ENCODE data around the gene C19orf47. TPM values are rescaled to one million over a fixed set of nuclear protein-coding genes. Genes with fewer than 3 reads are reported as not detected.

Gene C19orf47
- total and polyA plus RNA-seq, 2 donors (not counting 1 experiment from before 2014, with no cell fraction given): 5.1 to 9.1 TPM

DNA sequence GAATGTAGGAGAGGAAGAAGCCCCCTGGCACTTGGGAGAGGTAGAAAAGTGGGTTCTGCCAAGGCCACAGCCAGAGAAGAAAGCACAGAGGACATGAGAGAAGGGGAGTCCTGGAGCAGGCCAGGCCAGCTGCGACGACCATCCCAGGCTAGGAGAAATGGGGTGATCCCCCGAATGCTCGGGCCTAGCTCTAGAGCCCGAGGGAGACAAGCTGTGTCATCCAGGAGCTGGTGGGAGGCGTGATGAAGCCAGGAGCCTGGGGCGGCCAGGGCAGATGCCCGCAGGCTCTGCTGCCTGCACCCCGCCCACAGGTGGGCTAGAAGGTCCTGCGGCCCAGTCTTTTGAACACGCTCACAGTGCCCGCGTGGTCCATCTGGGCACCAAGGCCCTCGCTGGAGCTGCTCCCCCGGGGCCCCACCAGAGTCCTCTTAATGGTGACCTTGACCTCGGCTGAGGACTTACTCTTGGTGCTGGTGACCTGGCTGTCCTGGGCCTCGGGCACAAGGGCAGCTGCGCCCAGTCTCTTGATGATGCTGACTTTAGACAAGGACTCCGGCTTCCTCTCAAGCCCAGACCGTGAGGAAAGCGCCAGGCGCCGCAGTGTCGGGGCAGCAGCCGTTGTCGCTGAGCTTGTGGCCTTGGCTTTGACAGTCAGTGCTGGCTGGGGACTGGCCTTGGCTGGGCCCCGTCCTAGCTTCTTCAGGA is 26.5 kb downstream of the C19orf47 start:
- H3K27ac ChIP-seq (ENCODE audit: insufficient read depth, low read length): no peak overlapping the region
- H2AFZ ChIP-seq (ENCODE audit: low read length): no peak overlapping the region
- no peaks in the 10 kb centered on the region for H3K9me3 ChIP-seq (ENCODE audit: control insufficient read depth, insufficient read depth, low read depth, low read length)
- TF ChIP-seq EZH2 (IDR thresholded peaks at IDR 0.05; ENCODE audit: low read length, missing control alignments): no peak
- TF ChIP-seq, protein P1, sequence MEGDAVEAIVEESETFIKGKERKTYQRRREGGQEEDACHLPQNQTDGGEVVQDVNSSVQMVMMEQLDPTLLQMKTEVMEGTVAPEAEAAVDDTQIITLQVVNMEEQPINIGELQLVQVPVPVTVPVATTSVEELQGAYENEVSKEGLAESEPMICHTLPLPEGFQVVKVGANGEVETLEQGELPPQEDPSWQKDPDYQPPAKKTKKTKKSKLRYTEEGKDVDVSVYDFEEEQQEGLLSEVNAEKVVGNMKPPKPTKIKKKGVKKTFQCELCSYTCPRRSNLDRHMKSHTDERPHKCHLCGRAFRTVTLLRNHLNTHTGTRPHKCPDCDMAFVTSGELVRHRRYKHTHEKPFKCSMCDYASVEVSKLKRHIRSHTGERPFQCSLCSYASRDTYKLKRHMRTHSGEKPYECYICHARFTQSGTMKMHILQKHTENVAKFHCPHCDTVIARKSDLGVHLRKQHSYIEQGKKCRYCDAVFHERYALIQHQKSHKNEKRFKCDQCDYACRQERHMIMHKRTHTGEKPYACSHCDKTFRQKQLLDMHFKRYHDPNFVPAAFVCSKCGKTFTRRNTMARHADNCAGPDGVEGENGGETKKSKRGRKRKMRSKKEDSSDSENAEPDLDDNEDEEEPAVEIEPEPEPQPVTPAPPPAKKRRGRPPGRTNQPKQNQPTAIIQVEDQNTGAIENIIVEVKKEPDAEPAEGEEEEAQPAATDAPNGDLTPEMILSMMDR (conservative IDR thresholded peaks at IDR 0.05 in 1 of 2, IDR thresholded peaks at IDR 0.05 in 1 of 2; ENCODE audit: low read depth in 1 of 2, low read length in 2 of 2): no peak
- H3K4me1 ChIP-seq (ENCODE audit: control insufficient read depth, extremely low read depth, insufficient read depth, low read length): no peaks in the 10 kb centered on the region
- H3K4me2 ChIP-seq (ENCODE audit: extremely low read depth, insufficient read depth, low read length): no peak overlapping the region
- peaks cover 22% of the 10 kb centered on the region for H3K36me3 ChIP-seq (ENCODE audit: control insufficient read depth, insufficient read depth, low read length)
- H3K9ac ChIP-seq (ENCODE audit: insufficient read depth, low read length): no peak overlapping the region
- H4K20me1 ChIP-seq (ENCODE audit: control insufficient read depth, extremely low read depth, insufficient read depth, low read length): no peaks in the 10 kb centered on the region
- H3K27me3 ChIP-seq (ENCODE audit: control insufficient read depth, insufficient read depth, low read length): no peaks in the 10 kb centered on the region
- no peak for DNase-seq (ENCODE audit: low read depth in 2 of 2)
- H3K79me2 ChIP-seq (ENCODE audit: control insufficient read depth, insufficient read depth, low read length): no peaks in the 10 kb centered on the region
- no peak overlapping the region for H3K4me3 ChIP-seq (replicated peaks in 1 of 4; ENCODE audit: control extremely low read depth in 1 of 4, insufficient read depth in 1 of 4, low read depth in 3 of 4, low read length in 4 of 4)

DNA sequence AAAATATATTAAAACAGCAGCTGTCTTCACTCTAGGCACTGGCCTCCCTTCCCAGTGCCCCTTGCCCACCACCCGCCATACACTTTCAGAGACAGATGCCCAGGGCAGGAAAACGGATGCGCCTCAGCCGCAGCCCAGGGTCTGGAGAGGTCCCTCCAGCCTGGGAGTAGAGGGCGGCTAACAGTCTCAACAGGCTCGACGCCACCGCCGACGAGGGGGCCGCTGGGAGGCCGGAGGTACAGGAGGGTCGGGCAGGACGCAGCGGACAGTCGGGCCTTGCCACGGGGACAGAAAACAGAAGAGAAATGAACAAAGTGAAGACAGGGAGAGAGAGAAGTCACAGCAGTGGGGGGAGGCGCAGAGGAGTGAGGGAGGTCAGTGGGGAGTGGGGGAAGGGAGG is 27.1 kb downstream of the C19orf47 start:
- Histone ChIP-seq H2AFZ (ENCODE audit: low read length) (no peak overlapping the region), H3K36me3 (ENCODE audit: control insufficient read depth, insufficient read depth, low read length) (peaks cover 20% of the 10 kb centered on the region), H3K9me3 (ENCODE audit: control insufficient read depth, insufficient read depth, low read depth, low read length) (no peaks in the 10 kb centered on the region), H3K4me1 (ENCODE audit: control insufficient read depth, extremely low read depth, insufficient read depth, low read length) (no peaks in the 10 kb centered on the region), H4K20me1 (ENCODE audit: control insufficient read depth, extremely low read depth, insufficient read depth, low read length) (no peaks in the 10 kb centered on the region), H3K4me3 (replicated peaks in 1 of 4; ENCODE audit: control extremely low read depth in 1 of 4, insufficient read depth in 1 of 4, low read depth in 3 of 4, low read length in 4 of 4) (no peak overlapping the region), H3K9ac (ENCODE audit: insufficient read depth, low read length) (no peak overlapping the region), H3K27ac (ENCODE audit: insufficient read depth, low read length) (no peak overlapping the region), H3K4me2 (ENCODE audit: extremely low read depth, insufficient read depth, low read length) (no peak overlapping the region), H3K27me3 (ENCODE audit: control insufficient read depth, insufficient read depth, low read length) (no peaks in the 10 kb centered on the region), H3K79me2 (ENCODE audit: control insufficient read depth, insufficient read depth, low read length) (no peaks in the 10 kb centered on the region)
- DNase-seq (ENCODE audit: low read depth in 2 of 2): no peak
- TF ChIP-seq, protein P1 (conservative IDR thresholded peaks at IDR 0.05 in 1 of 2, IDR thresholded peaks at IDR 0.05 in 1 of 2; ENCODE audit: low read depth in 1 of 2, low read length in 2 of 2): no peak
- no peak for TF ChIP-seq EZH2 (IDR thresholded peaks at IDR 0.05; ENCODE audit: low read length, missing control alignments)

DNA sequence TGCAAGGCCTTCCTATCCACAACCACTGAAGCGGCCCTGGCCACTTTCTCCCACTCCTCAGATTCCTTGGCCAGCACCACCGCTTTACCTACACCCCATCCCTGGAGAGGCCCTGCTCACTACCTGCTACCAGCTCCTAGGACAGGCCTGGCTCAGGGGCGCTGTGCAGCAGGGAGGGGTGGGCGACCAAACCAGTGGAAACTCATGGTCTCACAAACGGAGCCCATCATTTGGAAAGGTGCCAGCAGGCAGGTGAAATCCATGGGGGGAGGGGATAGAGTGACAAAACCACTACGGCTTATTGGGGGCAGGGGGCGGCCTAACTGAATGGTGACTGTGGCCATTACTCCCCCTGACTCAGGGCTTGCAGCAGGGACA is 27.6 kb downstream of the C19orf47 start:
- Histone ChIP-seq H3K9me3 (ENCODE audit: control insufficient read depth, insufficient read depth, low read depth, low read length) (no peaks in the 10 kb centered on the region), H3K4me2 (ENCODE audit: extremely low read depth, insufficient read depth, low read length) (no peak overlapping the region), H3K27ac (ENCODE audit: insufficient read depth, low read length) (no peak overlapping the region), H3K27me3 (ENCODE audit: control insufficient read depth, insufficient read depth, low read length) (no peaks in the 10 kb centered on the region), H4K20me1 (ENCODE audit: control insufficient read depth, extremely low read depth, insufficient read depth, low read length) (no peaks in the 10 kb centered on the region), H3K79me2 (ENCODE audit: control insufficient read depth, insufficient read depth, low read length) (no peaks in the 10 kb centered on the region), H3K4me1 (ENCODE audit: control insufficient read depth, extremely low read depth, insufficient read depth, low read length) (no peaks in the 10 kb centered on the region), H3K4me3 (replicated peaks in 1 of 4; ENCODE audit: control extremely low read depth in 1 of 4, insufficient read depth in 1 of 4, low read depth in 3 of 4, low read length in 4 of 4) (no peak overlapping the region), H3K36me3 (ENCODE audit: control insufficient read depth, insufficient read depth, low read length) (peaks cover 17% of the 10 kb centered on the region), H3K9ac (ENCODE audit: insufficient read depth, low read length) (no peak overlapping the region), H2AFZ (ENCODE audit: low read length) (no peak overlapping the region)
- TF ChIP-seq, protein P1 (conservative IDR thresholded peaks at IDR 0.05 in 1 of 2, IDR thresholded peaks at IDR 0.05 in 1 of 2; ENCODE audit: low read depth in 1 of 2, low read length in 2 of 2): no peak
- no peak for TF ChIP-seq EZH2 (IDR thresholded peaks at IDR 0.05; ENCODE audit: low read length, missing control alignments)
- DNase-seq (ENCODE audit: low read depth in 2 of 2): no peak

Measured in fibroblast of lung (primary cell).